GM13977 (cell line): ENCODE results near the gene PCYT2.

Experiments
- DNase-seq: peaks from one replicate; pipeline ENCODE4 v3.0.0; 2012; ENCODE audit warnings: low spot score
- in situ Hi-C: fragments of 300-500 bp; cut with MboI; formaldehyde crosslinking; loops from one replicate; pipeline ENCODE4 v1.12.0; 2022; ENCODE audit warnings: low sequenced_read_pairs, low pct_unique_long_range_greater_than_20kb, mixed read lengths, inconsistent platforms; ENCODE audit not compliant: unreplicated experiment
- TF ChIP-seq, protein P1 (sequence below): IDR thresholded peaks from 2 replicates; pipeline ENCODE4 v1.5.1; 2012; ENCODE audit warnings: mild to moderate bottlenecking, control low read depth; ENCODE audit not compliant: insufficient read depth; ENCODE audit errors: extremely low read depth, missing control alignments

Gene PCYT2

GRCh38 chr17:81909966-81910839 is 996 bp downstream of the PCYT2 start:
- DNase-seq = no peak
- TF ChIP-seq, protein P1, sequence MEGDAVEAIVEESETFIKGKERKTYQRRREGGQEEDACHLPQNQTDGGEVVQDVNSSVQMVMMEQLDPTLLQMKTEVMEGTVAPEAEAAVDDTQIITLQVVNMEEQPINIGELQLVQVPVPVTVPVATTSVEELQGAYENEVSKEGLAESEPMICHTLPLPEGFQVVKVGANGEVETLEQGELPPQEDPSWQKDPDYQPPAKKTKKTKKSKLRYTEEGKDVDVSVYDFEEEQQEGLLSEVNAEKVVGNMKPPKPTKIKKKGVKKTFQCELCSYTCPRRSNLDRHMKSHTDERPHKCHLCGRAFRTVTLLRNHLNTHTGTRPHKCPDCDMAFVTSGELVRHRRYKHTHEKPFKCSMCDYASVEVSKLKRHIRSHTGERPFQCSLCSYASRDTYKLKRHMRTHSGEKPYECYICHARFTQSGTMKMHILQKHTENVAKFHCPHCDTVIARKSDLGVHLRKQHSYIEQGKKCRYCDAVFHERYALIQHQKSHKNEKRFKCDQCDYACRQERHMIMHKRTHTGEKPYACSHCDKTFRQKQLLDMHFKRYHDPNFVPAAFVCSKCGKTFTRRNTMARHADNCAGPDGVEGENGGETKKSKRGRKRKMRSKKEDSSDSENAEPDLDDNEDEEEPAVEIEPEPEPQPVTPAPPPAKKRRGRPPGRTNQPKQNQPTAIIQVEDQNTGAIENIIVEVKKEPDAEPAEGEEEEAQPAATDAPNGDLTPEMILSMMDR = no peak
- in situ Hi-C loops = no loop called here

DNA sequence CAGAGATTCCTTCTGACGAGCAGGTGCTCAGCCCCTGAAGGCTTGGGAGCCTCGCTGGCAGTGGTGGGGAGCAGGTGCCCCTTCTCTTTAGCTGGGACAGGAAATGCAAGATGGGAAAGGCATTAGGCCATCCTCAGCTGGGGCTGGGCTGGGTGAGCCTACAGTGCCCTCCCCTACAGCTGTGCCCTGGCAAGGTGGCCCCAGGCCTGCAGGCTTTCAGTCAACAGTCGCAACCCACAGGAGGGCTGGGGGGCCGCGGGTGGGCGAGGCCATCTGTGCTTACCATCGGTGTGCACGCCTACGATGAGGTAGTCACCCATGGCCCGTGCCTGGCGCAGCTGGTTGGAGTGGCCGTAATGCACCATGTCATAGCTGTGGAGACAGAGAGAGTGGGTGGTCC is 2.0 kb downstream of the PCYT2 start:
- in situ Hi-C loops = no loop called here
- DNase-seq = no peak
- TF ChIP-seq, protein P1 = no peak

- in situ Hi-C loops = no loop called here
- TF ChIP-seq, protein P1 = no peak
- no peak for DNase-seq
Observed at GRCh38 chr17:81908793-81909192, 2.4 kb downstream of the PCYT2 start.

DNA sequence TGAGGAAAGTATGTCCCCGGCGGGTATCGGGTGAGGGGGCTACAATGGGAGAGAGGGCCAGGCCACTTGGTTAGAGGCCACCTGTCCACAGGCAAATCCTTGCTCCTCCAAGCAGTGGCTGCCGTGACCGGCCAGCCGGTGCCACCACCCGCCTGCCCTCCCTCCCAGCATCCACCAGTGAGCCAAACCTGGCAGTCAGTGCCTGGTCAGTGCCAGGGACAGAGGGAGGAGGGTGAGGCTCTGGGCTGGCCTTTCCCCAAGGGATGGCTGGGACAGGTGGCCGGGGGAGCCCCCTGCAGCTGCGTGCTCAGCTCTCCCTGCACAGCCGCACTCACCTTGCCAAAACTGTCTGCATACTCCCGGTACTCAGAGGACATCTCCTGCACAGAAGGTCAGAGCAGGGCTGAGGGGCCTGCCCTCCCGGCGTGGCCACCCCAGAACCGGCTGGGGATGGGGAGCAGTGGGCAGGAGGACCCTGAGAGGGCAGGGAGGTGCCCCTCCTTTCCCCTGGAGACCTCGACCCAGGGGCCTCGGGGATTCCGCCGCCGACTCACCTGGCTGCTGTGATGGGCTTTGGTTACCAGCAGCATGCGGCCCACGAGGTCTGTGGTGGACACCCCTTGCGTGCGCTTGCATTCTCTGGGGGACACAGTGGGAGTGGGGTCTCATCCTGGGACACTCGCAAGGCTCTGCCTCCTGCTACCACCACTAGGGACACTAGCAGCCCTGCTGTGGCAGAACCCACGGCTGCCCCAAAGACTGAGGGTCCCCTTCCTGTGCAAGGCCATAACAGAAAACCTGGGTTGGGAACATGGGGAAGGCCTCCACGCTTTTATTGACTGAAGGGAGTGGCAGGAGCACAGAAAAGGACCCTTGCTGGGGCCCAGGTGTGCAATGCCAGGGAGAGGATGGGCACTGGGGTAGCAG is 3.7 kb downstream of the PCYT2 start:
- in situ Hi-C loops = no loop called here
- no peak for DNase-seq
- TF ChIP-seq, protein P1 = peak; percentile 8

DNA sequence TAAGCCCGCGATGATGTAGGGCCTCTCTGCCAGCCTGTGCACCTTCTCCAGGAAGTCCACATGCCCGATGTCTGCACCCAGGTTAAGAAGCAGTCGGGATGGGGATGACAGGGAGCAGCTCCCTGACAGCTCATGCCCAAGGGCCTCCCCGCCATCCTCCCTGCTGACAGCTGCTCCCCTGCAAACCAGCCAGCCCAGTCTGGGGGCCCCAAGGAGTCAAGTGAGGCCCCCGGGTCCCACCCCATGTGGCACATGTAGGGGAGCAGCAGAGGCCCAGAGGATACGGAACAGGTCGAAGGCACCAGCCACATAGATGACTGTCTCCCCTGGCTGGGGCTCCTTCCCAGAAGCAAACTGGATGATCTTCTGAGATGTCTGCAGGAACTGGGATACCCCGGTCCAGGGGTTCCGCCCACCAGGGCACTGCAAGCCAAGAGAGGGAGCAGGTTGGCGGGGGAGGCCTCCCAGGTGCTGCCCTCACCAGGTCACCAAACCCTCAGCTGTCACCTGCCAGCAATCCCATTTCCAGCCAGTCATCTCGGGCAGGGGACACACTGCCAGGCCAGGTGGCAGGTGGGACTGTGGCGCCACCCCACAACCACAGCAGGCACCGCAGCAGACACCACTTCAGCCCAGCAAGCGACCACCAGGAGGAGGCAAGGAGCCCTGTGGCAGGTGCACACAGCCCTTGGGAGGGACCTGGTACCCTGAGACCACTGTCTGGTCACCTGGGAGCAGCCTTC is 4.6 kb downstream of the PCYT2 start:
- in situ Hi-C loops = no loop called here
- TF ChIP-seq, protein P1 = no peak
- no peak for DNase-seq

- DNase-seq = no peak
- TF ChIP-seq, protein P1 = no peak
- in situ Hi-C loops = no loop called here
Observed at GRCh38 chr17:81905993-81906392, 5.2 kb downstream of the PCYT2 start.
